WTC11 (cell line): ENCODE results near the gene TIMP2. TPM values are rescaled to one million over a fixed set of nuclear protein-coding genes. Genes with fewer than 3 reads are reported as not detected.

Experiments used
- ATAC-seq: fragments of 200-7000 bp; cut with Tn5 transposase; 2 replicates; pipeline ENCODE4 v1.10.0; 2021; ENCODE audit warnings: mild to moderate bottlenecking, moderate library complexity
- CTCF ChIA-PET: fragments of 300-600 bp; sonication (Branson Sonifier 250); formaldehyde crosslinking; loops from one replicate; lab custom pipeline; 2021; ENCODE audit warnings: antibody characterized with exemption; lab: Charles Lee
- POLR2A ChIA-PET: fragments of 350-600 bp; sonication (Branson Sonifier 250); formaldehyde crosslinking; loops from one replicate; lab custom pipeline; 2021; ENCODE audit warnings: antibody characterized with exemption; lab: Charles Lee
- DNase-seq: peaks from one replicate; pipeline ENCODE4 v3.0.0; 2021; ENCODE audit warnings: low spot score
- H3K27ac Mint-ChIP-seq: 2 replicates; pipeline ENCODE4 v1.8.0; 2021; ENCODE audit warnings: mixed read lengths
- H3K27me3 Mint-ChIP-seq: 2 replicates; pipeline ENCODE4 v1.8.0; 2021; ENCODE audit warnings: low read depth, mild to moderate bottlenecking, moderate library complexity, mixed read lengths
- H3K36me3 Mint-ChIP-seq: 2 replicates; pipeline ENCODE4 v1.8.0; 2021; ENCODE audit warnings: mixed read lengths
- H3K4me1 Mint-ChIP-seq: 2 replicates; pipeline ENCODE4 v1.8.0; 2022; ENCODE audit warnings: mixed read lengths
- H3K4me3 Mint-ChIP-seq: 2 replicates; pipeline ENCODE4 v1.8.0; 2021; ENCODE audit warnings: mild to moderate bottlenecking, moderate library complexity, mixed read lengths
- H3K9me3 Mint-ChIP-seq: 2 replicates; pipeline ENCODE4 v1.8.0; 2021; ENCODE audit warnings: mixed read lengths
- CBFB ChIP-seq: sonication (generic); formaldehyde crosslinking; IDR thresholded peaks from 2 replicates; pipeline ENCODE4 v1.8.1; 2022; ENCODE audit warnings: mild to moderate bottlenecking, low read depth, missing genetic modification reagents
- EMX1 ChIP-seq: fragments of 250-450 bp; sonication (Bioruptor Pico); IDR thresholded peaks from 2 replicates; pipeline ENCODE4 v1.8.0; 2021; ENCODE audit warnings: mild to moderate bottlenecking
- ETV6 ChIP-seq: sonication (generic); formaldehyde crosslinking; IDR thresholded peaks from 2 replicates; pipeline ENCODE4 v1.8.1; 2022; ENCODE audit warnings: mild to moderate bottlenecking, missing genetic modification reagents
- FOXK1 ChIP-seq: sonication (generic); formaldehyde crosslinking; IDR thresholded peaks from 2 replicates; pipeline ENCODE4 v1.8.0; 2022; ENCODE audit warnings: mild to moderate bottlenecking, moderate library complexity, missing genetic modification reagents
- GABPB1 ChIP-seq: sonication (generic); formaldehyde crosslinking; IDR thresholded peaks from 2 replicates; pipeline ENCODE4 v1.8.1; 2023; ENCODE audit warnings: mild to moderate bottlenecking, missing genetic modification reagents
- GTF2I ChIP-seq: fragments of 250-450 bp; sonication (Bioruptor Pico); conservative IDR thresholded peaks from 2 replicates; pipeline ENCODE4 v1.4.0; 2021; ENCODE audit warnings: mild to moderate bottlenecking
- HMGA2 ChIP-seq: fragments of 250-450 bp; sonication (Bioruptor Pico); IDR thresholded peaks from 2 replicates; pipeline ENCODE4 v1.4.0; 2021; ENCODE audit warnings: mild to moderate bottlenecking, moderate library complexity
- JUN ChIP-seq: sonication (generic); formaldehyde crosslinking; IDR thresholded peaks from 2 replicates; pipeline ENCODE4 v1.8.0; 2023; ENCODE audit warnings: mild to moderate bottlenecking, missing genetic modification reagents
- MXD4 ChIP-seq: fragments of 250-450 bp; sonication (Bioruptor Pico); IDR thresholded peaks from 2 replicates; pipeline ENCODE4 v1.8.0; 2021; ENCODE audit warnings: mild to moderate bottlenecking, moderate library complexity, borderline replicate concordance
- MYBL2 ChIP-seq: sonication (generic); formaldehyde crosslinking; IDR thresholded peaks from 2 replicates; pipeline ENCODE4 v1.8.1; 2023; ENCODE audit warnings: mild to moderate bottlenecking, moderate library complexity, missing genetic modification reagents
- NFATC4 ChIP-seq: fragments of 250-450 bp; sonication (Bioruptor Pico); IDR thresholded peaks from 2 replicates; pipeline ENCODE4 v1.9.0; 2021; ENCODE audit warnings: mild to moderate bottlenecking
- NFYB ChIP-seq: sonication (generic); formaldehyde crosslinking; conservative IDR thresholded peaks from 2 replicates; pipeline ENCODE4 v1.8.0; 2022; ENCODE audit warnings: low read depth, missing genetic modification reagents
- NR3C1 ChIP-seq: sonication (generic); formaldehyde crosslinking; conservative IDR thresholded peaks from 2 replicates; pipeline ENCODE4 v1.8.1; 2023; ENCODE audit warnings: low read depth, mild to moderate bottlenecking, missing genetic modification reagents
- OVOL2 ChIP-seq: fragments of 250-450 bp; sonication (Bioruptor Pico); IDR thresholded peaks from 2 replicates; pipeline ENCODE4 v1.9.0; 2021; ENCODE audit warnings: mild to moderate bottlenecking, borderline replicate concordance
- SMAD3 ChIP-seq: sonication (generic); formaldehyde crosslinking; IDR thresholded peaks from 2 replicates; pipeline ENCODE4 v1.8.0; 2022; ENCODE audit warnings: missing genetic modification reagents, mild to moderate bottlenecking, borderline replicate concordance
- SMAD4 ChIP-seq: sonication (generic); formaldehyde crosslinking; IDR thresholded peaks from 2 replicates; pipeline ENCODE4 v1.8.0; 2022; ENCODE audit warnings: mild to moderate bottlenecking, missing genetic modification reagents
- TCF7 ChIP-seq: sonication (generic); formaldehyde crosslinking; IDR thresholded peaks from 2 replicates; pipeline ENCODE4 v1.8.0; 2022; ENCODE audit warnings: mild to moderate bottlenecking, low read depth, missing genetic modification reagents, moderate library complexity
- ZBTB21 ChIP-seq: sonication (generic); formaldehyde crosslinking; IDR thresholded peaks from 2 replicates; pipeline ENCODE4 v1.8.1; 2023; ENCODE audit warnings: mild to moderate bottlenecking, missing genetic modification reagents, borderline replicate concordance
- ZNF138 ChIP-seq: sonication (generic); formaldehyde crosslinking; conservative IDR thresholded peaks from 2 replicates; pipeline ENCODE4 v1.8.1; 2022; ENCODE audit warnings: mild to moderate bottlenecking, moderate library complexity, missing genetic modification reagents
- ZNF232 ChIP-seq: sonication (generic); formaldehyde crosslinking; IDR thresholded peaks from 2 replicates; pipeline ENCODE4 v1.8.0; 2022; ENCODE audit warnings: mild to moderate bottlenecking, missing genetic modification reagents
- ZNF263 ChIP-seq: sonication (generic); formaldehyde crosslinking; IDR thresholded peaks from 2 replicates; pipeline ENCODE4 v1.8.1; 2022; ENCODE audit warnings: low read depth, mild to moderate bottlenecking, moderate library complexity, missing genetic modification reagents
- ZNF317 ChIP-seq: sonication (generic); formaldehyde crosslinking; IDR thresholded peaks from 2 replicates; pipeline ENCODE4 v1.8.1; 2023; ENCODE audit warnings: low read depth, mild to moderate bottlenecking, moderate library complexity, missing genetic modification reagents, borderline replicate concordance
- ZNF396 ChIP-seq: fragments of 250-450 bp; sonication (Bioruptor Pico); IDR thresholded peaks from 2 replicates; pipeline ENCODE4 v1.8.0; 2021; ENCODE audit warnings: mild to moderate bottlenecking, moderate library complexity, borderline replicate concordance
- ZNF416 ChIP-seq: fragments of 250-450 bp; sonication (Bioruptor Pico); IDR thresholded peaks from 2 replicates; pipeline ENCODE4 v1.9.0; 2021; ENCODE audit warnings: mild to moderate bottlenecking, inconsistent platforms
- ZNF423 ChIP-seq: fragments of 250-450 bp; sonication (Bioruptor Pico); IDR thresholded peaks from 2 replicates; pipeline ENCODE4 v2.1.2; 2022; ENCODE audit warnings: mild to moderate bottlenecking, moderate library complexity
- ZNF671 ChIP-seq: fragments of 250-450 bp; sonication (Bioruptor Pico); IDR thresholded peaks from 2 replicates; pipeline ENCODE4 v1.8.0; 2021; ENCODE audit warnings: mild to moderate bottlenecking
- total RNA-seq: library from RNA; stranded (reverse); gene quantifications from 3 replicates; pipeline ENCODE4 v1.2.3, GENCODE V29; 2021
- TF ChIP-seq, protein P1 (sequence below): sonication (generic); formaldehyde crosslinking; IDR thresholded peaks from 2 replicates; pipeline ENCODE4 v1.8.1; 2022; ENCODE audit warnings: low read depth, missing genetic modification reagents, borderline replicate concordance
- TF ChIP-seq, protein P2 (sequence below): sonication (generic); formaldehyde crosslinking; IDR thresholded peaks from 2 replicates; pipeline ENCODE4 v1.8.1; 2023; ENCODE audit warnings: mild to moderate bottlenecking, missing genetic modification reagents
- TF ChIP-seq, protein P3 (sequence below): fragments of 250-450 bp; sonication (Bioruptor Pico); IDR thresholded peaks from 2 replicates; pipeline ENCODE4 v1.8.0; 2021; ENCODE audit warnings: mild to moderate bottlenecking
- TF ChIP-seq, protein P4 (sequence below): sonication (generic); formaldehyde crosslinking; conservative IDR thresholded peaks from 2 replicates; pipeline ENCODE4 v1.8.1; 2023; ENCODE audit warnings: mild to moderate bottlenecking, low read depth, missing genetic modification reagents, moderate library complexity

Gene TIMP2
- total RNA-seq, 1 experiment from 2014 or later: 37.1 TPM

DNA sequence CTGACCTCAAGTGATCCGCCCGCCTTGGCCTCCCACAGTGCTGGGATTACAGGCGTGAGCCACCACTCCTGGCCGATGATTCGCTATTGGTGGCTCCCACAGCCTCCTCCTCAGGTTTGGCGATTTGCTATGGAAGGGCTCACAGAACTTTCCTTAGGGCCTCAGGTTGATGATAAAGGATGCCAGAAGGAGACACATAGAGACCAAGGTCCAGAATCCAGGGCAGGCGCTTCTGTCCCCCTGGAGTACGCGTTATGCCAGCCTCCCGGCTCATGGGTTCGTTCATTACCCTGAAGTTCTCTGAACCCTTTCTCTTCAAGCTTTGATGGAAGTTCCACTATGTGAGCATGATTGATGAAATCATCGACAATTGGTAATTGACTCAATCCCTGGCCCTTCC is 34.6 kb upstream of the TIMP2 start:
- ATAC-seq (no peak), DNase-seq (no peak)
- ChIA-PET CTCF (interaction anchor here (1.7 kb wide), 1 partner anchor 12 kb away, joined by 6 read pairs; no protein-coding TSS in a partner anchor), POLR2A (no interaction called here)
- H3K4me3 Mint-ChIP-seq: no peak overlapping the region
- H3K9me3 Mint-ChIP-seq: no peaks in the 10 kb centered on the region
- H3K4me1 Mint-ChIP-seq: no peaks in the 10 kb centered on the region
- no peak for TF ChIP-seq HMGA2 (CRISPR knock-in tag)
- no peak for TF ChIP-seq CBFB (CRISPR knock-in tag)
- TF ChIP-seq GABPB1: no peak
- TF ChIP-seq, protein P1, sequence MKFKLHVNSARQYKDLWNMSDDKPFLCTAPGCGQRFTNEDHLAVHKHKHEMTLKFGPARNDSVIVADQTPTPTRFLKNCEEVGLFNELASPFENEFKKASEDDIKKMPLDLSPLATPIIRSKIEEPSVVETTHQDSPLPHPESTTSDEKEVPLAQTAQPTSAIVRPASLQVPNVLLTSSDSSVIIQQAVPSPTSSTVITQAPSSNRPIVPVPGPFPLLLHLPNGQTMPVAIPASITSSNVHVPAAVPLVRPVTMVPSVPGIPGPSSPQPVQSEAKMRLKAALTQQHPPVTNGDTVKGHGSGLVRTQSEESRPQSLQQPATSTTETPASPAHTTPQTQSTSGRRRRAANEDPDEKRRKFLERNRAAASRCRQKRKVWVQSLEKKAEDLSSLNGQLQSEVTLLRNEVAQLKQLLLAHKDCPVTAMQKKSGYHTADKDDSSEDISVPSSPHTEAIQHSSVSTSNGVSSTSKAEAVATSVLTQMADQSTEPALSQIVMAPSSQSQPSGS: no peak
- no peak for TF ChIP-seq ZNF263 (CRISPR knock-in tag)
- TF ChIP-seq ZNF317 (CRISPR knock-in tag): no peak
- no peak for TF ChIP-seq TCF7
- TF ChIP-seq ZNF232 (CRISPR knock-in tag): no peak
- no peak for TF ChIP-seq ZNF671 (CRISPR knock-in tag)
- no peak for TF ChIP-seq ZNF416
- TF ChIP-seq, protein P2, sequence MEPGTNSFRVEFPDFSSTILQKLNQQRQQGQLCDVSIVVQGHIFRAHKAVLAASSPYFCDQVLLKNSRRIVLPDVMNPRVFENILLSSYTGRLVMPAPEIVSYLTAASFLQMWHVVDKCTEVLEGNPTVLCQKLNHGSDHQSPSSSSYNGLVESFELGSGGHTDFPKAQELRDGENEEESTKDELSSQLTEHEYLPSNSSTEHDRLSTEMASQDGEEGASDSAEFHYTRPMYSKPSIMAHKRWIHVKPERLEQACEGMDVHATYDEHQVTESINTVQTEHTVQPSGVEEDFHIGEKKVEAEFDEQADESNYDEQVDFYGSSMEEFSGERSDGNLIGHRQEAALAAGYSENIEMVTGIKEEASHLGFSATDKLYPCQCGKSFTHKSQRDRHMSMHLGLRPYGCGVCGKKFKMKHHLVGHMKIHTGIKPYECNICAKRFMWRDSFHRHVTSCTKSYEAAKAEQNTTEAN: no peak
- no peak for TF ChIP-seq ZNF138 (CRISPR knock-in tag)
- H3K36me3 Mint-ChIP-seq: no peaks in the 10 kb centered on the region
- H3K27ac Mint-ChIP-seq: no peak overlapping the region
- H3K27me3 Mint-ChIP-seq: no peaks in the 10 kb centered on the region; the same call in 1 of the 2 replicates

DNA sequence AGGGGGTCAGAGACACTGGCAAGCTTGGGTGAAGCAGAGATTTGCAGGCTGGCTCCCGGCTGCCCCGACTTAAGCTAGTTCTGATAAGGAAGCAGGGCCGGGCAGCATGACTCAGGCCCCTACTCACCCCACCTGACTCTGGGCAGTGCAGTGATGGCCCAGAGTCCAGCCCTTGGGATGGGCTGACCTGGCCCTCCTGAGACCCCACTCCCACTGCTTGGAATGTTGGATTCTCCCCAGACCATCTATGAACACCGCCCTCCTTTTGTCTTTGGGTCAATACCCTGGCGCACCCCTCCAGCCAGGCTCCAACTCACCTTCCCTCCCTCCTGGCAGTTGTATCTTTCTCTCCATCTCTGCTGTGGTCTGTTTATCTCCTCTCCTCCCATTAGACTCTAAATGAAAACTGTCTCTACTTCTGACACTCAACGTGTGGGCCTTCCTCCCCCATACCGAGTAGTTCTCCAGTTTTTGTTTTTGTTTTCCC is 33.5 kb upstream of the TIMP2 start:
- TF ChIP-seq, protein P3, sequence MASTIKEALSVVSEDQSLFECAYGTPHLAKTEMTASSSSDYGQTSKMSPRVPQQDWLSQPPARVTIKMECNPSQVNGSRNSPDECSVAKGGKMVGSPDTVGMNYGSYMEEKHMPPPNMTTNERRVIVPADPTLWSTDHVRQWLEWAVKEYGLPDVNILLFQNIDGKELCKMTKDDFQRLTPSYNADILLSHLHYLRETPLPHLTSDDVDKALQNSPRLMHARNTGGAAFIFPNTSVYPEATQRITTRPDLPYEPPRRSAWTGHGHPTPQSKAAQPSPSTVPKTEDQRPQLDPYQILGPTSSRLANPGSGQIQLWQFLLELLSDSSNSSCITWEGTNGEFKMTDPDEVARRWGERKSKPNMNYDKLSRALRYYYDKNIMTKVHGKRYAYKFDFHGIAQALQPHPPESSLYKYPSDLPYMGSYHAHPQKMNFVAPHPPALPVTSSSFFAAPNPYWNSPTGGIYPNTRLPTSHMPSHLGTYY (CRISPR knock-in tag): no peak
- TF ChIP-seq ZBTB21 (CRISPR knock-in tag) (no peak), GTF2I (CRISPR knock-in tag) (no peak), ZNF396 (CRISPR knock-in tag) (no peak), EMX1 (CRISPR knock-in tag) (no peak), NFATC4 (no peak), OVOL2 (CRISPR knock-in tag) (no peak), SMAD3 (CRISPR knock-in tag) (no peak), NFYB (CRISPR knock-in tag) (no peak), ETV6 (no peak), NR3C1 (no peak), MYBL2 (no peak), ZNF423 (no peak), MXD4 (no peak), SMAD4 (CRISPR knock-in tag) (no peak), JUN (CRISPR knock-in tag) (no peak), FOXK1 (no peak), GABPB1 (no peak)
- TF ChIP-seq, protein P4, sequence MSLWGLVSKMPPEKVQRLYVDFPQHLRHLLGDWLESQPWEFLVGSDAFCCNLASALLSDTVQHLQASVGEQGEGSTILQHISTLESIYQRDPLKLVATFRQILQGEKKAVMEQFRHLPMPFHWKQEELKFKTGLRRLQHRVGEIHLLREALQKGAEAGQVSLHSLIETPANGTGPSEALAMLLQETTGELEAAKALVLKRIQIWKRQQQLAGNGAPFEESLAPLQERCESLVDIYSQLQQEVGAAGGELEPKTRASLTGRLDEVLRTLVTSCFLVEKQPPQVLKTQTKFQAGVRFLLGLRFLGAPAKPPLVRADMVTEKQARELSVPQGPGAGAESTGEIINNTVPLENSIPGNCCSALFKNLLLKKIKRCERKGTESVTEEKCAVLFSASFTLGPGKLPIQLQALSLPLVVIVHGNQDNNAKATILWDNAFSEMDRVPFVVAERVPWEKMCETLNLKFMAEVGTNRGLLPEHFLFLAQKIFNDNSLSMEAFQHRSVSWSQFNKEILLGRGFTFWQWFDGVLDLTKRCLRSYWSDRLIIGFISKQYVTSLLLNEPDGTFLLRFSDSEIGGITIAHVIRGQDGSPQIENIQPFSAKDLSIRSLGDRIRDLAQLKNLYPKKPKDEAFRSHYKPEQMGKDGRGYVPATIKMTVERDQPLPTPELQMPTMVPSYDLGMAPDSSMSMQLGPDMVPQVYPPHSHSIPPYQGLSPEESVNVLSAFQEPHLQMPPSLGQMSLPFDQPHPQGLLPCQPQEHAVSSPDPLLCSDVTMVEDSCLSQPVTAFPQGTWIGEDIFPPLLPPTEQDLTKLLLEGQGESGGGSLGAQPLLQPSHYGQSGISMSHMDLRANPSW (CRISPR knock-in tag): no peak
- Mint-ChIP-seq H3K4me3 (no peak overlapping the region; the same call in 1 of the 2 replicates), H3K27ac (no peak overlapping the region; the same call in 1 of the 2 replicates), H3K36me3 (no peaks in the 10 kb centered on the region), H3K27me3 (no peaks in the 10 kb centered on the region; the same call in 1 of the 2 replicates), H3K4me1 (no peaks in the 10 kb centered on the region), H3K9me3 (no peaks in the 10 kb centered on the region)
- DNase-seq (no peak), ATAC-seq (no peak)
- CTCF ChIA-PET: no interaction called here
- POLR2A ChIA-PET: no interaction called here
